MCF 10A (cell line): ENCODE results near the gene CYP26B1. TPM values are rescaled to one million over a fixed set of nuclear protein-coding genes. Genes with fewer than 3 reads are reported as not detected.

ENCODE experiments used
- BruUV-seq: library from RNA; stranded (reverse); fragments of 400-500 nt; replicated peaks from 2 replicates; lab custom pipeline; 2021; lab: Mats Ljungman, UMichigan
- CTCF ChIA-PET: fragments of 300-600 bp; sonication (Branson Sonifier 250); formaldehyde crosslinking; extraction: SDS; loops from one replicate; lab custom pipeline; 2021; ENCODE audit warnings: antibody characterized with exemption, inconsistent platforms; lab: Yijun Ruan, JAX
- POLR2A ChIA-PET: fragments of 300-600, 350-650 bp; sonication (Branson Sonifier 250); formaldehyde crosslinking; extraction: SDS; loops from one replicate; lab custom pipeline; 2020; ENCODE audit warnings: antibody characterized with exemption, inconsistent platforms; lab: Yijun Ruan, JAX
- DNase-seq: peaks from one replicate; pipeline ENCODE4 v3.0.0-alpha.2; 2018; ENCODE audit not compliant: unreplicated experiment
- H3K27ac Mint-ChIP-seq: one replicate; pipeline ENCODE4 v1.8.0; 2022; ENCODE audit warnings: mild to moderate bottlenecking, low read depth, mixed read lengths; ENCODE audit not compliant: unreplicated experiment
- H3K27me3 Mint-ChIP-seq: one replicate; pipeline ENCODE4 v1.8.0; 2022; ENCODE audit warnings: mixed read lengths; ENCODE audit not compliant: insufficient read depth, unreplicated experiment
- H3K36me3 Mint-ChIP-seq: one replicate; pipeline ENCODE4 v1.8.0; 2022; ENCODE audit warnings: mild to moderate bottlenecking, moderate library complexity, mixed read lengths; ENCODE audit not compliant: insufficient read depth, unreplicated experiment
- H3K4me1 Mint-ChIP-seq: one replicate; pipeline ENCODE4 v1.8.0; 2022; ENCODE audit warnings: mixed read lengths; ENCODE audit not compliant: insufficient read depth, unreplicated experiment
- H3K4me3 Mint-ChIP-seq: one replicate; pipeline ENCODE4 v1.8.0; 2022; ENCODE audit warnings: mild to moderate bottlenecking, moderate library complexity, mixed read lengths; ENCODE audit not compliant: unreplicated experiment
- H3K9me3 Mint-ChIP-seq: one replicate; pipeline ENCODE4 v1.8.0; 2022; ENCODE audit warnings: mixed read lengths; ENCODE audit not compliant: unreplicated experiment
- intact Hi-C: fragments of 100-400 bp; cut with micrococcal nuclease; formaldehyde crosslinking; loops from 2 replicates; pipeline ENCODE4 v1.14.1; 2022
- total RNA-seq: library from RNA; stranded (reverse); gene quantifications from 2 replicates; pipeline ENCODE4 v1.2.3, GENCODE V29; 2022
- TF ChIP-seq, protein P1 (sequence below): fragments of 200-600 bp; IDR thresholded peaks from one replicate; pipeline ENCODE4 v1.8.0; 2022; ENCODE audit warnings: antibody characterized with exemption, mild to moderate bottlenecking; ENCODE audit not compliant: unreplicated experiment

The CYP26B1 gene
- total RNA-seq, 1 experiment from 2014 or later = 14.1 TPM

- Mint-ChIP-seq H3K4me3 (no peak overlapping the region), H3K27me3 (no peaks in the 10 kb centered on the region), H3K9me3 (no peaks in the 10 kb centered on the region), H3K4me1 (peaks cover 6% of the 10 kb centered on the region), H3K36me3 (no peaks in the 10 kb centered on the region), H3K27ac (no peak overlapping the region)
- no TSS peak for BruUV-seq
- intact Hi-C loops = no loop called here
- POLR2A ChIA-PET = no interaction called here
- TF ChIP-seq, protein P1, sequence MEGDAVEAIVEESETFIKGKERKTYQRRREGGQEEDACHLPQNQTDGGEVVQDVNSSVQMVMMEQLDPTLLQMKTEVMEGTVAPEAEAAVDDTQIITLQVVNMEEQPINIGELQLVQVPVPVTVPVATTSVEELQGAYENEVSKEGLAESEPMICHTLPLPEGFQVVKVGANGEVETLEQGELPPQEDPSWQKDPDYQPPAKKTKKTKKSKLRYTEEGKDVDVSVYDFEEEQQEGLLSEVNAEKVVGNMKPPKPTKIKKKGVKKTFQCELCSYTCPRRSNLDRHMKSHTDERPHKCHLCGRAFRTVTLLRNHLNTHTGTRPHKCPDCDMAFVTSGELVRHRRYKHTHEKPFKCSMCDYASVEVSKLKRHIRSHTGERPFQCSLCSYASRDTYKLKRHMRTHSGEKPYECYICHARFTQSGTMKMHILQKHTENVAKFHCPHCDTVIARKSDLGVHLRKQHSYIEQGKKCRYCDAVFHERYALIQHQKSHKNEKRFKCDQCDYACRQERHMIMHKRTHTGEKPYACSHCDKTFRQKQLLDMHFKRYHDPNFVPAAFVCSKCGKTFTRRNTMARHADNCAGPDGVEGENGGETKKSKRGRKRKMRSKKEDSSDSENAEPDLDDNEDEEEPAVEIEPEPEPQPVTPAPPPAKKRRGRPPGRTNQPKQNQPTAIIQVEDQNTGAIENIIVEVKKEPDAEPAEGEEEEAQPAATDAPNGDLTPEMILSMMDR = no peak
- no peak for DNase-seq
- CTCF ChIA-PET = interaction anchor here (0.6 to 3.1 kb wide), 3 partner anchors 212 to 398 kb away, joined by 3 to 19 read pairs (median 3); no protein-coding TSS in a partner anchor
Observed at GRCh38 chr2:72135921-72136320, 11.7 kb downstream of the CYP26B1 start.

- TF ChIP-seq, protein P1 = no peak
- no peaks in the 10 kb centered on the region for H3K9me3 Mint-ChIP-seq
- no peak overlapping the region for H3K27ac Mint-ChIP-seq
- no peak overlapping the region for H3K4me3 Mint-ChIP-seq
- H3K4me1 Mint-ChIP-seq = peaks cover 6% of the 10 kb centered on the region
- BruUV-seq = no TSS peak
- H3K36me3 Mint-ChIP-seq = no peaks in the 10 kb centered on the region
- intact Hi-C loops = no loop called here
- no peaks in the 10 kb centered on the region for H3K27me3 Mint-ChIP-seq
- POLR2A ChIA-PET = no interaction called here
- DNase-seq = no peak
- CTCF ChIA-PET = interaction anchor here (0.8 to 3.1 kb wide), 3 partner anchors 13 to 211 kb away, joined by 3 to 19 read pairs (median 4); partner anchors contain the start of gene CYP26B1
Observed at GRCh38 chr2:72134997-72135800, 12.5 kb downstream of the CYP26B1 start.

DNA sequence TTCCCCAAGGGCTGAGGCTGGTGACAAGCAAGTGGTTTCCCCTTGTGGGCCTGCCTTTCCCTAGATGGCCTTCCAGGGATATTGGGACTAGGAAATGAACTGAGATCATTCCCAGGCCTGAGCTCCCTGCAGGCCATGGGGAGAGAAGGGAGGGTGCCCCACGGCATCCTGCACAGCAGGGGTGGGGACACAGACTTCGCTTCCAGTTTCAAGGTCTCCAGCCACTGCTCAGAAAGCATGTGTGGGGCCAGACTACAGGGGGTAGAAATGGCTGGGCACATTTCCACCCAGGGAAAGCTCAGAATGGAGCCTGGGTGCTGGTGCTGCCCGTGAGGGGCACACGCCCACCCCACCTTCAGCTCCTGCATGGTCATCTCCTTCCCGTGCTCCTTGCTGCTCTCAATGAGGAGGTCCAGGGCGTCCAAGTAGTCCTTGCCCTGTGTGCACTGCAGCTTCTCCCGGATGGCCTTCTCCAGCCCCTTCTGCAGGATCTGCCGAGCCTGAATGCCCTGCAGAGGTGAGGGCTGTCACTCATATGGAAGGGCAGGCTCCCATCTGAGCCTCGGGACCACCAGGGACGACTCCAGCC lies 13.2 kb downstream of the CYP26B1 start:
- Mint-ChIP-seq H3K27me3 (no peaks in the 10 kb centered on the region), H3K4me3 (no peak overlapping the region), H3K4me1 (peaks cover 11% of the 10 kb centered on the region), H3K27ac (no peak overlapping the region), H3K36me3 (no peaks in the 10 kb centered on the region), H3K9me3 (no peaks in the 10 kb centered on the region)
- intact Hi-C loops = no loop called here
- POLR2A ChIA-PET = no interaction called here
- CTCF ChIA-PET = interaction anchor here (0.8 to 3.1 kb wide), 3 partner anchors 14 to 211 kb away, joined by 3 to 19 read pairs (median 4); partner anchors contain the start of gene CYP26B1
- no peak for DNase-seq
- no TSS peak for BruUV-seq
- TF ChIP-seq, protein P1 = no peak

- POLR2A ChIA-PET = no interaction called here
- CTCF ChIA-PET = interaction anchor here (0.8 to 3.1 kb wide), 3 partner anchors 14 to 589 kb away, joined by 3 to 19 read pairs (median 4); partner anchors contain the start of gene CYP26B1
- DNase-seq = no peak
- no TSS peak for BruUV-seq
- intact Hi-C loops = no loop called here
- no peaks in the 10 kb centered on the region for H3K36me3 Mint-ChIP-seq
- no peak overlapping the region for H3K4me3 Mint-ChIP-seq
- no peak overlapping the region for H3K27ac Mint-ChIP-seq
- no peaks in the 10 kb centered on the region for H3K27me3 Mint-ChIP-seq
- peaks cover 11% of the 10 kb centered on the region for H3K4me1 Mint-ChIP-seq
- TF ChIP-seq, protein P1 = no peak
- H3K9me3 Mint-ChIP-seq = no peaks in the 10 kb centered on the region
Observed at GRCh38 chr2:72133721-72134407, 13.8 kb downstream of the CYP26B1 start.
